ENCODE measurements around the gene THSD8. TPM values are rescaled to one million over a fixed set of nuclear protein-coding genes. Genes with fewer than 3 reads are reported as not detected.

The THSD8 gene
- total RNA-seq, 1 donor from 2014 or later = 2.8 TPM

DNA sequence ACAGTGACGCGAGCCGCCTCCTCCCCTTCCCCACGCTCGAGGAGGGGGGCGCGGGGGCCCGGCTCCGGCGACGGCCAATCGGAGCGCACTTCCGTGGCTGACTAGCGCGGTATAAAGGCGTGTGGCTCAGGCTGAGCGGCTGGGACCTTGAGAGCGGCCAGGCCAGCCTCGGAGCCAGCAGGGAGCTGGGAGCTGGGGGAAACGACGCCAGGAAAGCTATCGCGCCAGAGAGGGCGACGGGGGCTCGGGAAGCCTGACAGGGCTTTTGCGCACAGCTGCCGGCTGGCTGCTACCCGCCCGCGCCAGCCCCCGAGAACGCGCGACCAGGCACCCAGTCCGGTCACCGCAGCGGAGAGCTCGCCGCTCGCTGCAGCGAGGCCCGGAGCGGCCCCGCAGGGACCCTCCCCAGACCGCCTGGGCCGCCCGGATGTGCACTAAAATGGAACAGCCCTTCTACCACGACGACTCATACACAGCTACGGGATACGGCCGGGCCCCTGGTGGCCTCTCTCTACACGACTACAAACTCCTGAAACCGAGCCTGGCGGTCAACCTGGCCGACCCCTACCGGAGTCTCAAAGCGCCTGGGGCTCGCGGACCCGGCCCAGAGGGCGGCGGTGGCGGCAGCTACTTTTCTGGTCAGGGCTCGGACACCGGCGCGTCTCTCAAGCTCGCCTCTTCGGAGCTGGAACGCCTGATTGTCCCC is 10.4 kb upstream of the THSD8 start, which contains the start of gene JUNB:
Gene JUNB, plus strand, starts transcription at position 142 of the 706 bp plus-strand sequence. Its CDS starts 286 bp downstream, at position 428.
- Histone ChIP-seq H3K4me1 (peaks cover 39% of the 10 kb centered on the region), H3K9me3 (no peaks in the 10 kb centered on the region), H3K4me3 (peak within 1 kb of the TSS; percentile 88), H3K36me3 (no peaks in the 10 kb centered on the region), H3K27me3 (no peaks in the 10 kb centered on the region), H3K27ac (peak within 1 kb of the TSS; percentile 100)
- DNase-seq (peak; percentile 99), ATAC-seq (peak; percentile 64)
- TF ChIP-seq, protein P1, sequence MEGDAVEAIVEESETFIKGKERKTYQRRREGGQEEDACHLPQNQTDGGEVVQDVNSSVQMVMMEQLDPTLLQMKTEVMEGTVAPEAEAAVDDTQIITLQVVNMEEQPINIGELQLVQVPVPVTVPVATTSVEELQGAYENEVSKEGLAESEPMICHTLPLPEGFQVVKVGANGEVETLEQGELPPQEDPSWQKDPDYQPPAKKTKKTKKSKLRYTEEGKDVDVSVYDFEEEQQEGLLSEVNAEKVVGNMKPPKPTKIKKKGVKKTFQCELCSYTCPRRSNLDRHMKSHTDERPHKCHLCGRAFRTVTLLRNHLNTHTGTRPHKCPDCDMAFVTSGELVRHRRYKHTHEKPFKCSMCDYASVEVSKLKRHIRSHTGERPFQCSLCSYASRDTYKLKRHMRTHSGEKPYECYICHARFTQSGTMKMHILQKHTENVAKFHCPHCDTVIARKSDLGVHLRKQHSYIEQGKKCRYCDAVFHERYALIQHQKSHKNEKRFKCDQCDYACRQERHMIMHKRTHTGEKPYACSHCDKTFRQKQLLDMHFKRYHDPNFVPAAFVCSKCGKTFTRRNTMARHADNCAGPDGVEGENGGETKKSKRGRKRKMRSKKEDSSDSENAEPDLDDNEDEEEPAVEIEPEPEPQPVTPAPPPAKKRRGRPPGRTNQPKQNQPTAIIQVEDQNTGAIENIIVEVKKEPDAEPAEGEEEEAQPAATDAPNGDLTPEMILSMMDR (IDR thresholded peaks at IDR 0.05) = peak; percentile 11
- intact Hi-C loops (cut with DNase I) = no loop called here

DNA sequence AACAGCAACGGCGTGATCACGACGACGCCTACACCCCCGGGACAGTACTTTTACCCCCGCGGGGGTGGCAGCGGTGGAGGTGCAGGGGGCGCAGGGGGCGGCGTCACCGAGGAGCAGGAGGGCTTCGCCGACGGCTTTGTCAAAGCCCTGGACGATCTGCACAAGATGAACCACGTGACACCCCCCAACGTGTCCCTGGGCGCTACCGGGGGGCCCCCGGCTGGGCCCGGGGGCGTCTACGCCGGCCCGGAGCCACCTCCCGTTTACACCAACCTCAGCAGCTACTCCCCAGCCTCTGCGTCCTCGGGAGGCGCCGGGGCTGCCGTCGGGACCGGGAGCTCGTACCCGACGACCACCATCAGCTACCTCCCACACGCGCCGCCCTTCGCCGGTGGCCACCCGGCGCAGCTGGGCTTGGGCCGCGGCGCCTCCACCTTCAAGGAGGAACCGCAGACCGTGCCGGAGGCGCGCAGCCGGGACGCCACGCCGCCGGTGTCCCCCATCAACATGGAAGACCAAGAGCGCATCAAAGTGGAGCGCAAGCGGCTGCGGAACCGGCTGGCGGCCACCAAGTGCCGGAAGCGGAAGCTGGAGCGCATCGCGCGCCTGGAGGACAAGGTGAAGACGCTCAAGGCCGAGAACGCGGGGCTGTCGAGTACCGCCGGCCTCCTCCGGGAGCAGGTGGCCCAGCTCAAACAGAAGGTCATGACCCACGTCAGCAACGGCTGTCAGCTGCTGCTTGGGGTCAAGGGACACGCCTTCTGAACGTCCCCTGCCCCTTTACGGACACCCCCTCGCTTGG is 9.6 kb upstream of the THSD8 start:
- ATAC-seq (no peak), DNase-seq (peak; percentile 89)
- Histone ChIP-seq H3K4me3 (peak overlapping the region; percentile 88), H3K36me3 (no peaks in the 10 kb centered on the region), H3K27me3 (no peaks in the 10 kb centered on the region), H3K4me1 (peaks cover 33% of the 10 kb centered on the region), H3K9me3 (no peaks in the 10 kb centered on the region), H3K27ac (peak overlapping the region; percentile 100)
- TF ChIP-seq, protein P1 (IDR thresholded peaks at IDR 0.05) = peak; percentile 3
- intact Hi-C loops (cut with DNase I) = no loop called here

DNA sequence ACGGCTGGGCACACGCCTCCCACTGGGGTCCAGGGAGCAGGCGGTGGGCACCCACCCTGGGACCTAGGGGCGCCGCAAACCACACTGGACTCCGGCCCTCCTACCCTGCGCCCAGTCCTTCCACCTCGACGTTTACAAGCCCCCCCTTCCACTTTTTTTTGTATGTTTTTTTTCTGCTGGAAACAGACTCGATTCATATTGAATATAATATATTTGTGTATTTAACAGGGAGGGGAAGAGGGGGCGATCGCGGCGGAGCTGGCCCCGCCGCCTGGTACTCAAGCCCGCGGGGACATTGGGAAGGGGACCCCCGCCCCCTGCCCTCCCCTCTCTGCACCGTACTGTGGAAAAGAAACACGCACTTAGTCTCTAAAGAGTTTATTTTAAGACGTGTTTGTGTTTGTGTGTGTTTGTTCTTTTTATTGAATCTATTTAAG is 9.0 kb upstream of the THSD8 start:
- TF ChIP-seq, protein P1 (IDR thresholded peaks at IDR 0.05) = no peak
- H3K27ac ChIP-seq = peak overlapping the region; percentile 100
- no peaks in the 10 kb centered on the region for H3K36me3 ChIP-seq
- intact Hi-C loops (cut with DNase I) = no loop called here
- no peaks in the 10 kb centered on the region for H3K27me3 ChIP-seq
- ATAC-seq (no peak), DNase-seq (no peak)
- H3K4me1 ChIP-seq = peaks cover 27% of the 10 kb centered on the region
- H3K4me3 ChIP-seq = peak overlapping the region; percentile 88
- H3K9me3 ChIP-seq = no peaks in the 10 kb centered on the region

DNA sequence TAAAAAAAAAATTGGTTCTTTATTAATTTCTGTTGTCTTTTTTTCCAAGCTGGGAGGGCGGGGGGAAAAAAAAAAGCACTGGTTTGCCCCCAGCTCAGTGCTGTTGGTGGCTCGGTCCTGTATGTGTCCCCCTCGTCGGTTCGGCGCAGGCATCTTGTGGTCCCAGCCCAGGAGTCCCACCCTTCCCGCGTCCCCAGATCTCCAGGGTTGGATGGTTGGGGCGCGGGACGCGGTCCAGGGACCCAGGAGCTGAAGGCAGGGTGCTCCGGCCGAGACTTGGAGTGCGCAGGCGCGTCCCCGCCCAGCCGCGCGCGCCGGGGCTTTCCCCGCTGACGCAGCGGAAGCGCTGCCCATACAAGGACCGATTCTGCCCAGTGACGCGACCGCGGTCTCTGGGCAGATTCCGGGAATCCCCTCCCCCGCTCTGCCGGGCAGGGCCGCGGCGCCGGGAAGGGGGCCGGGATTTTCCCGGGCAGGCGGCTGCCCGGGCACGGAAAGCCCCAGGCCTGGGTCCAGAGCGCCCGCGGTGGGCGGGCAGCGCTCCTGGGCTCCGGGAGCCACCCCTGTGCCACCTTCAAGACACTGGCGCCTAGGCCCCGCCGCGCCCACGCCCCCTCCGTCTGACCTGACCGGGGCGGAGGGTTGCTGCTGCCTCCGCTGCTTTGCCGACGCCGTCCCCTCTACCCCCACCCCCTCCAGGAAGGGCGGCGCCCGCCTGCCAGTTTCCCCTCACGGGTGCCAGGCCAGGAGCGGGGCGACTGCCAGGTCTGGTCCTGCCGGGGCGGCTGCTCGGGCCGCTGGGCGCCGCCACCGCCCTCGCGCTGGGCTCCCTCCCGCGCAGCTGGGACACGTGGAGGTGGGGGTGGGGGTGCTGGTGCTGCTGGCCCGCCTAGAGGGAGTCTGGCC is 8.3 kb upstream of the THSD8 start:
- DNase-seq (peak; percentile 98), ATAC-seq (peak; percentile 55)
- no peaks in the 10 kb centered on the region for H3K9me3 ChIP-seq
- TF ChIP-seq, protein P1 (IDR thresholded peaks at IDR 0.05) = no peak
- no peaks in the 10 kb centered on the region for H3K27me3 ChIP-seq
- intact Hi-C loops (cut with DNase I) = no loop called here
- H3K4me1 ChIP-seq = peaks cover 20% of the 10 kb centered on the region
- H3K27ac ChIP-seq = peak overlapping the region; percentile 100
- H3K36me3 ChIP-seq = peaks cover 2% of the 10 kb centered on the region
- peak overlapping the region; percentile 88 for H3K4me3 ChIP-seq

Data from upper lobe of right lung (tissue), 1 donor.